GM19099 (cell line): ENCODE results near the gene ZRANB2.

ENCODE experiments used
- POLR2A ChIP-seq: IDR thresholded peaks from 3 replicates; pipeline ENCODE4 v1.6.1; 2011; ENCODE audit warnings: low read depth; ENCODE audit not compliant: insufficient read length; ENCODE audit errors: extremely low read depth

Gene ZRANB2

DNA sequence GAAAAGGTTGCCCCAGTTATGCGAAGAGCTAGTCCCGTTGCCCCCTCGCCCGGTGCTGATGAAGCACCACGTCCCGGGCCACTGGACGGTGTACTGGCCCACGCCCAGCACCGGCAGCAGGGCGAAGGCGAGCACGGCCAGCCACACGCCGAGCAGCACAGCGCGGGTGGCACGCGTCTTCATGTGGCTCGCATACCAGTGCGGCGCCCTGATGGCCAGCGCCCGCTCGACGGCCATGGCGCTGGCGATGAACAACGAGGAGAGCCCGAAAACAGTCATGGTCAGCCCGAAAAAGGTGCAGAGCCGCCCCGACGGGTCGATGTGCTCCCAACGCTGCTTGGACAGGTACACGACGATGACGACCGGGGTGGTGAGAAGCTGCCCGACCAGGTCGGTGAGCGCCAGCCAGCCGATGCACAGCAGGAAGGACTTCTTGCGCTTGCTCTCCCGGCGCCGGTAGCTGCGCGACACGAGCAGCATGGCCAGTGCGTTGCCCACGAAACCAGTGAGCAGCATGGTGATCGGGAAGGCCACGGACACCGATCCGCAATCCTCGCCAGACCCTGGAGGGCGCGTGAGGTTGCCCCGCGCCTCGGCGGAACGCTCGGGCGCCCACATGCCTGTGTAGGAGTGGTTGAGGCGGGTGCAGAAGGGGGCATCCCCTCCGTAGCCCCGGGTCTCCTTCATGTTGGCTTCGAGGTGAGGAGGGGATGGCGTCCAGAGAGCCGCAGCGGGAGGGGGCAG, 33.8 kb downstream of the ZRANB2 start:
- no peak for TF ChIP-seq POLR2A

DNA sequence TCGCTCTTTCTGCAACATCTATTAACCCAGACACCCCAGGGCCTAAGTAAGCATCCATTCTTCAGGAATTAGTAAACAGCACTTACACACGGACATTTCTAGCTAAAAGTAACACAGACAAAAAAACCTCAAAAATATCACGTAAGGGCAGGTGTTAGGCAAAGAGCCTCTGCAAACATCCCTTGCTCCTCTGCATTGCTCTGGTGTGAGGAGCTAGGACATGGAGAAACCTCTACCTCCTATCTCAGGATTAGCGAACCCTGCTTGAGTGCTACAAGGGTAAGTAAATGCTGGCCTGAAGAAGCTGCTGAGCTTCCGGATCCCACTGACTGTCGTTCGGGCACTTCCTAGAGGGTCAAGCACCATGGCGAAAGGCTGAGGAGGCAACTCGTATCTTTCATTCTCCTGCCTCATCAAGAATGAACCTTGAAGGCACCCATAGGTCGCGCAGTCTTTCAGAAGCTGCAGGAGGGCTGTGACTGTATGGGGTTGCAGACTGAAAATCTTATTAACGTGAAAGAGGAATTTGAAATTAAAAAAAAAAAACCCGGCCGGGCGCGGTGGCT, 35.3 kb downstream of the ZRANB2 start:
- TF ChIP-seq POLR2A: no peak

DNA sequence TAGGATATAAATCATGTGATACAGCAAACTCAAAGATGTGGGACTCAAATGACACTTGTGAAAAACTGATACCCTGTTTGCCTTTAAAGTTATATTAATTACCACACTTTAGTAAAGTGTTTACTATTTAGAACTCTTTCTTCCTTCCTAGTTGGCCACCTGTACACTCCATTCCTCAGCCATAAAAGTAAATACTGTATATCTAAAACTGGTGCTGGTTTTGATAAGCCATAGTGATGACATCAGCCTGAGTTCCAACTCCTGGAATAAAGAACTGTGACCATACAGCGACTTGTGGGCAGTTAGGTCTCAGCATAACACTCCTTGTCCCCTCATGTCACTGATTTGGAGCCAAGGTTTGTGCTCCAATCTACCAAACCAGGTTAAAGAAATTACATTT, 36.0 kb downstream of the ZRANB2 start:
- no peak for TF ChIP-seq POLR2A

DNA sequence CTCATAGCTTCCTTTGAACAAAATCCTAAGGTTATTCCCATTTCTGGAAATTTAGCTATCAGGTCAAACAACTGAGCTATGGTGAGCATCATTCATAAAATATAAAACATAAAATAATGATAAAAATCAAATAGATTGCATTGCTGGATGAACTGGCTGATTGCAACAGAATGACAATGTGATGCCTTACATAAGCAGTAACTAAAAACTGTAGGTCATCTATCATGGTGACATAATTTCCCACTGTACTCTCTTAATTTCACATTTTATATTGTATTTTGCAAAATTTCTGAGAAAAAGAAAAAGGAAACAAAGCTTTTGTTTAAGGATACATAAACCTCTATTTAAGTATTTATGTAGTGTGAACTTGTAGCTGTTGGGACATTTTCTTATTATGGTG, 37.8 kb downstream of the ZRANB2 start:
- TF ChIP-seq POLR2A: no peak

DNA sequence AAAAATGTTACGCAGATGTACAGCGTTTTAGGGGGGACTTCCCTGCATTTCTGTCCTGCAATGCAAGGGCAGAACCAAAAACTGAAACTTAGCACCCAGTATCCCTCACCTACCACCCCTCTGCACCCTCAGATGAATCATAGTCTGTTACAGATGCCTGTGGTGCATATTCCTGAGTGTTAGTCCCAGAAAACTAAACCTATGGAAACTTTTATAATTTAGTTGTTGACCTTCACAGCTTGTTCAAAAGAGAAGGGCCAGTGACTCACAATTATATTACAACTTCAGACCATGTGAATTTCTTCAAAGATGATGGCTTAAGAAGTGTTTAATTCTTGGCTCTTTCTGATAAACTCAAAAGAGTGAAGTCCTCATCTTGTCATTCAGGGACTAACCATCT, 39.0 kb downstream of the ZRANB2 start:
- no peak for TF ChIP-seq POLR2A

DNA sequence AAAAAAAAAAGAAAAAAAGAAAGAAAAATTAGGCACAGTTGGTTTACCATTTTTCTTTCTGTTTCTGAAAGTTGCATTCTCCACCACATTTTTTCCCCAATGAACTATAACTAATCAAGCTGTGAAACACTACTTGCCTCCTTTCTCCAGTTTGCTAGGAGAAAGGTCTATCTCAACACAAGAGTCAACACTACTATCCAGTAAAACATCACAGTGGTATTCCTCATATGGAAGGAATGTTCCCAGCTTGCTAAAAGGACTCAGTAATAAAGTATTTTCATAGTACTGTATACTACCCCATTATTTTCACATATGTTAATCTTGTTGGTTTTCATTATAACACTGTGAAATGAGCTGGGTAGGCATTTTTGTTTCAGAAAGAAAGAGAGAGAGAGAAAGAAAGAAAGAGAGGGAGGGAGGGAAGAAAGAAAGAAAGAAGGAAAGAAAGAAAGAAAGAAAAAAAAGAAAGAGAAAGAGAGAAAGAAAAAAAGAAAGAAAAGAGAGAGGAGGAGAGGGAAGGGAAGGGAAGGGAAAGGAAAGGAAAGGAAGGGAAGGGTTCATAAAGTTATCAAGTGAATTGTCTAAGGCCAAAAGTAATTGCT, 41.1 kb downstream of the ZRANB2 start:
- no peak for TF ChIP-seq POLR2A

DNA sequence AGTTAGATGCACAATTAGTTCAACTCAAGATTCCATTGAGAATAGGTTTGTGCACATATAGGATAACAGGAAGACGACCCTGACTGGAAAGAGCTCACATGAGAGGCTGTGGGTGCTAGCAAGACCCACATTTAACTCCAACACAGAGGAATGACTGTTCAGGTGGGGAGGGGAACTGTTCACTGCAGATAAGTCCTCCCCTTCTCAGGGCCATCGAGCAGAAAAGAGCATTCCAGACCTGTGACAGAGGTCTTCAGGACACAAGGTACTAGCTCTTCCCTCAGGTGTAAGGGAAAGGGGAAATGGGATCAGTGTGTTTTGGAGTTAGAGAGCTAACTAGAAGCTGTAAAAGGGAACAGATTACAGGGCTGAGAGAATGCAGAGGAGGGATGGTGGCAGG, 41.9 kb downstream of the ZRANB2 start:
- no peak for TF ChIP-seq POLR2A

DNA sequence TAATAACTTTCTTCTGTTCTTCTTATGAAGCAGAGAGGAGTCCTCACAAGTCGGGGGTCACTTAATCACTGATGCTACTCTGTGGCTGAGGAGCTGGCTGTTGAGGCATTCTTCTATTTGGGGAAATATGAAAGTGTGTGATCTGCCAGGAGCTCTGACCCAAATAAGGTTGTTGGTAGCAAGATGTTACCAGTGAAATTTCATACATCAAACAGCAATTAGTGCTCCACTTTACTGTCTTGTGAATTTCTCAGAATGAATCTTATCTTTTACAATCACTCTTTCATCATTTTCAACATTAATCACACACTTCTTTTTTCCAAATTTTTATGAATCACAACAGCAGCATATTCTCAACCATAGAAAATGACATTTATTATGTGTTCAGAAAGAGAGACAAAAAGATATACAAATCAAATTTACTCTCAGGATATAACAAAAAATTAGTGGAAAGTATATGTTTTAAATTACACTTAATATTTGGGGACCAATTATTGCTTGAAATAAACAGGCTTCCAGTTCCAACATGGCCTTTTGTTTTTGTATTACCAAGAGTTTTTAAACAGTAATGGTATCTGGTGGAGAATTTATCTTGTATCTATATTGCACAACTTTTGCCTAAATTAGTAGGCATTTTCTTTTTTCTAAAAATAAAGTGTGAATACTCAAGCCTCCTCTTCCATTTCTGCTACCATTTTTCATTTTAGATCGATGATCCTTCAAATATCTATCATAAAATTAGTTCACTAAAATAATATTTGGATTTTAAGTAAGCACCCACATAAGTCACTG, 42.8 kb downstream of the ZRANB2 start:
- TF ChIP-seq POLR2A: no peak

DNA sequence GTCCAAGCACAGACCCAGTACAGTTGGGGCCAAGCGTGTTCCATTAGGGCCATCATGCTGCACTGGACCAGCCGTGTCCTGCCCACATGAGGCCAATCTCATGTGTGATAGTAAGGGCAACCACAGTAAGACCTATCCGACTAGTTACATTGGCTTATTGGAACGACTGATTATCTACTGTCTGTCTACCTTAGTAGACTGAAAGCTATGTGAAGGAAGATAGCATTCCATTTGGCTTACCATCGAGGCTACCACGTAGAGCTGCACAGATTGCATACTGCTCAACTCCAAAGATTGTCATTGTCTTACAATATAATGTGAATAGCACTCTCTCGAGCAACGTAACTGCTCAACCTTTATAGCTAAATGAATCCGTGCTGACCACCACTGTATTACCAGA, 43.8 kb downstream of the ZRANB2 start:
- TF ChIP-seq POLR2A: no peak

DNA sequence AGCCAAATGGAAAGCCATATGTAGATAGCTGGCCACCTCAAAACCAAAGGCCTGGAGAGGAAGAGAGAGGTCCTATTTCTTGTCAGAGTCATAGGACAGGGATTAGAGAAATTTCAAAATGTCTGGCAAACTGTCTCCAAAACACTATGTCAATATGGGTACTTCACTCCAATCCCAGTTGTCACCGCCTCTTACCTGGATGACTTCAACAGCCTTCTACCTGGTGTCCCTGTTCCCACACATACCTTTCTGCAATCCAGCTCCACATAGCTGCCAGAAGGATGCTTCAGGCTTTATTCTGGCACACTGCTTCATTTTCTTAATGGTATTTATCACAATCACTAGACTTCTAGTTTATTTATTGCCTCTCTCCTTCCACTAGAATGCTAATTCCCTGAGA, 47.7 kb downstream of the ZRANB2 start:
- no peak for TF ChIP-seq POLR2A

DNA sequence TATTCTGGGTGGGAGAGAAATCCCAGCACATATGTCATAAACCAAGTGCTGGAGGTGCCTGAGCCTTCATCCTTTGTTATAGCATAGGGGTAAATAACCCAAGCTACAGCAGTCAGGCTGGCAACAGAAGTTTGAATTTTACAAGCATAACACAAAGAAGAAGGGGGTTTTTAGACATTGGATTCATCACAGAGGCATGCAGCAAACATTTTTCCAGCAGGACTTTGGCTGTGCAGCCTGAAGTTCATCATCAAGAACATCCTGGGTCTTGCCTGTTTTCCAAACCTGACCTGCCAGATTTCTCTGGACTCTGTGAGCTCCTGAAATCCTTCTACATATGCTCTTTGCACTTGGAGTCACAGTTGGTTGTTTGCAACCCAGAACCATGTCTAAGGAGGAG, 49.4 kb downstream of the ZRANB2 start:
- no peak for TF ChIP-seq POLR2A

DNA sequence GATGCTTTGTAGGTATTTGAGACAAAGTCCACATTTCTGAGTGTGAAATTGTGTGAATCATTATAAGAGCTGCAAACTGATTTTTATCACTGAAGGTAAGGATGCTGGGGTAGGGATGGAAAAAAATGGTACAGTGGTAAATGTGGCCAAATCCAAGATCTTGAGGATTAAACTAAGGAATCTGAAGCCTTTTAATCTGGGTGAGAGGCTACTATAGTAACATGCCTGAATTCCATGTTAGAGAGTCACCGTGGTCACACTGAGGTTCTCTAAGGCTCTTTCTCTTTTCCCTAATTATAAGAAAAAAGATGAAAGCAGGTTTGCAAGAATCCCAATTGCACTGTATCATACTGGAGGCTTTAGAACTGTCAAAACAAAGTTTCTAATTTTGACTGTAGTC, 50.8 kb downstream of the ZRANB2 start:
- TF ChIP-seq POLR2A: no peak

DNA sequence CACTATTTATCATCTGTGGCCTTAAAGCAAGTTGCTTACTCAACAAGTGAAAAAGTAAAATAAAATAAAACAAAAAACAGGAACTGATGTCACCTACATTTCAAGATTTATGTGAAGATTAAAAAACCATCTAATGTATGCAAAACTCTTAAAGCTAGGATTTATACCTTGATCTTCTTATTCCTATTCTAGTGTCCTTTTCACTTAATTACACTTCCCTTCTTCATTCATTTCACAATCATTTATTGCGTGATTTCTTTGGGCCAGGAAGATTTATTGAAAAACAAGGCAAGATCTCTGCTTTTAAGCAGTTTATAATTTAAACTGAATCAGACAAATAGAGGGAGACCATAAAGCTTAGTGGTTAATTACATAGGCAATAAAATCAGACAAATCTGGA, 51.9 kb downstream of the ZRANB2 start:
- TF ChIP-seq POLR2A: no peak

DNA sequence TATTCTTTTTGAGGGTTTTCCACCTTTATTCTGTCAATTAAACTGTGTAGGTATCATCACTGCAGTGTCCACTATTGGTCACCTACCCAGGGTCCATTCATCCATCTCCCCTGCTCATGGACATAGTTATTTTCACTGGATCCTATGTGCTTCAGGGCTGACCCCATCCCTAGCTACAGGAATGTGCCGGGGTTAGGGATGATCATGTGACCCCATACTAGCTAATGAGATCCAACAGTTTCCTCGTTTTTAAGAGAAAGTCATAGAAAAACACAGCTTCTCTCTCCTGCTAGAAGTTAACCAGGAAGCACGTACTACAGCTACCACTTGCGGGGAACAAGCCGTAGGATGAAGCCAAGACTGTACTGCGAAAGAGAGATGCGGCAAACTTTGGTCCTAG, 52.8 kb downstream of the ZRANB2 start:
- TF ChIP-seq POLR2A: no peak

DNA sequence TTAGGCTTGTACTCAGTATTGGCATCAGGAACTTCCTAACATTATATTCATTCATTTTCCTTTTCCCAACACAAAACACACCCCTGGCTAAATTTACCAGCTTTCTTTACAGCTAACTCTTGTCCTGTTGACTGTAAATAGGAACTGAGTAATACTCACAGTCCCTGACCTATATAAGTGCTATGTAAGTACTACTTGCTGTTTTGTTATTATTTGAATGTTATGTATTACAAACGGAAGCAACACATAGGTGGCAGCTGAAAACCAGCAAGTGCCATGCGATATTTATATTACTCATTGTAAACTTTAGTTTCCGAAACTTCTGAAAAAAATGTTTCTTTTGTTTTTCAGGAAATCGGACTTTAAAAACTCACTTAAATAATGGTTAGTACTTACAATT, 54.7 kb downstream of the ZRANB2 start:
- TF ChIP-seq POLR2A: no peak

DNA sequence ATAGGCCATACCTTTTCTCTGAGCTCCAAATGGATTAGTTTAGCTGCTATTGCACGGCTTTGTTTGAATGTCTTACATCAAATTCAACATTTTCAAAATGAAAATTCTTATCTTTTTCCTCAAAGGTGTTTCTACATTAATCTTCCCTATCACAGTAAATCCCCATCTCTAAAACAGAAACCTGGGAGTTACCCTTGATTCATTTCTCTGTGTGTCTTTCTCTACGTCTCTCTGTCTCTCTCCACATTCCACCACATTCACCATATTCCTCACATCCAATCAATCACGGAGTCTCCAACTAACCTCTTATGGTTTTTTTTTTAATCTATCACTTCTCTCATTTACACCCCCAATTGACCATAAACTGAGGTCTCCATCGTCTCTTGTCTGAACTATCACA, 57.3 kb downstream of the ZRANB2 start:
- TF ChIP-seq POLR2A: no peak

DNA sequence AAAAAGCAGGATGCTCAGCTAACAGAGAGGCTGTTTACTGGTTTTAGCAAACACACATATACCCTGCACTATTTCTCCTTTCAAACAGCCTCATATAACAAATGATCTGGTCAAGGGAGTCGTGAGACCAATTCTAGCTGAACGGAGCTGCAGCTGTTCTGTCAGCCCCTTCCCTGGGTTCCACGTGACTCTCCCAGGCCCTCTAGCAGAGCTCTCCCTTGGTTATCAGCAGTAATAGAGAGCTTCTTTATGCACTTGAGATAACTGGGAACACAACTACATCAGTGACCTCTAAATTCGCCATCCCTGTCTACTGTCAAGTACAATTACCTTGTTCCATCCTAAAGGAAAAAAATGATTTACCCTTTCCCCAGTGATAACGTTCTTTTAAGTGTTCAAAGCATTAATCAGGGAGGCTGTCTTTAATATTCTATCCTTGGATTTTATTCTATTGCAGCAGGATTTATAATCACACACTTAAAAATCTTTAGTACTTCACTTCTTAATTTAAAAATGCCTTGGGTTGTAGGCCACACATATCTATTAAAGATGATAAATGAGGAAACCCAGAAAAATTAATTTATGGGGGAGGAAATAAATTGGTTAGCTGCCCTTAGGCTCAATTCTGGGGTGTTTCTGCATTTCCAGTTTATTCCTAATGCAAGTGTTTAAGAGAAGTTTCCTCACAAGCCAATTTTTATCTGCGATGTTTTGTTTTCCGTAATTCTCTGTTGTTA, 61.4 kb downstream of the ZRANB2 start:
- TF ChIP-seq POLR2A: no peak
